NB4 (cell line): ENCODE data around the gene LENEP.

Experiments used
- DNase-seq: peaks from one replicate; pipeline ENCODE4 v3.0.0; 2010; ENCODE audit warnings: low read depth
- H3K4me3 ChIP-seq: one replicate; pipeline ENCODE4 v1.5.1; 2011; ENCODE audit warnings: mild to moderate bottlenecking, low read depth, low read length, moderate library complexity
- MAX ChIP-seq: IDR thresholded peaks from 2 replicates; pipeline ENCODE4 v1.6.1; 2011; ENCODE audit warnings: low read depth, low read length
- MYC ChIP-seq: IDR thresholded peaks from 2 replicates; pipeline ENCODE4 v1.6.1; 2011; ENCODE audit warnings: low read depth, low read length
- POLR2A ChIP-seq: IDR thresholded peaks from 2 replicates; pipeline ENCODE4 v1.6.1; 2011; ENCODE audit warnings: mild to moderate bottlenecking; ENCODE audit not compliant: insufficient read length; ENCODE audit errors: extremely low read depth
- TF ChIP-seq, protein P1 (sequence below): IDR thresholded peaks from one replicate; pipeline ENCODE4 v1.5.1; 2012; ENCODE audit warnings: low read depth, low read length

The LENEP gene

GRCh38 chr1:155015527-155016230, 22.3 kb downstream of the LENEP start:
- H3K4me3 ChIP-seq, result no peak overlapping the region
- no peak for TF ChIP-seq POLR2A
- TF ChIP-seq, protein P1, sequence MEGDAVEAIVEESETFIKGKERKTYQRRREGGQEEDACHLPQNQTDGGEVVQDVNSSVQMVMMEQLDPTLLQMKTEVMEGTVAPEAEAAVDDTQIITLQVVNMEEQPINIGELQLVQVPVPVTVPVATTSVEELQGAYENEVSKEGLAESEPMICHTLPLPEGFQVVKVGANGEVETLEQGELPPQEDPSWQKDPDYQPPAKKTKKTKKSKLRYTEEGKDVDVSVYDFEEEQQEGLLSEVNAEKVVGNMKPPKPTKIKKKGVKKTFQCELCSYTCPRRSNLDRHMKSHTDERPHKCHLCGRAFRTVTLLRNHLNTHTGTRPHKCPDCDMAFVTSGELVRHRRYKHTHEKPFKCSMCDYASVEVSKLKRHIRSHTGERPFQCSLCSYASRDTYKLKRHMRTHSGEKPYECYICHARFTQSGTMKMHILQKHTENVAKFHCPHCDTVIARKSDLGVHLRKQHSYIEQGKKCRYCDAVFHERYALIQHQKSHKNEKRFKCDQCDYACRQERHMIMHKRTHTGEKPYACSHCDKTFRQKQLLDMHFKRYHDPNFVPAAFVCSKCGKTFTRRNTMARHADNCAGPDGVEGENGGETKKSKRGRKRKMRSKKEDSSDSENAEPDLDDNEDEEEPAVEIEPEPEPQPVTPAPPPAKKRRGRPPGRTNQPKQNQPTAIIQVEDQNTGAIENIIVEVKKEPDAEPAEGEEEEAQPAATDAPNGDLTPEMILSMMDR, result no peak
- TF ChIP-seq MYC, result no peak
- no peak for TF ChIP-seq MAX
- no peak for DNase-seq

DNA sequence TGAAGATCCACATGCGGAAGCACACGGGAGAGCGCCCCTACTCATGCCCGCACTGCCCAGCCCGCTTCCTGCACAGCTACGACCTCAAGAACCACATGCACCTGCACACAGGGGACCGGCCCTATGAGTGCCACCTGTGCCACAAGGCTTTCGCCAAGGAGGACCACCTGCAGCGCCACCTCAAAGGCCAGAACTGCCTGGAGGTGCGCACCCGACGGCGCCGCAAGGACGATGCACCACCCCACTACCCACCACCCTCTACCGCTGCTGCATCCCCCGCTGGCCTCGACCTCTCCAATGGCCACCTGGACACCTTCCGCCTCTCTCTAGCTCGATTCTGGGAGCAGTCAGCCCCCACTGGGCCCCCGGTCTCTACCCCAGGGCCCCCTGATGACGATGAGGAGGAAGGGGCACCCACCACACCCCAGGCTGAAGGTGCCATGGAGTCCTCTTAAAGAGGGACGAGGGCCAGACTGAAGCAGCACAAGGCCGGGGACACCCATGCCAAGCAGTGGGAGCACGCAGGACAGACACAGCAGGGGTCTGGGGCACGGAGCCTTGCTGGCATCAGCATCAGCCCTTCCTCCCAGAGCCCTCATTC, 22.9 kb downstream of the LENEP start:
- peak; percentile 25 for DNase-seq

DNA sequence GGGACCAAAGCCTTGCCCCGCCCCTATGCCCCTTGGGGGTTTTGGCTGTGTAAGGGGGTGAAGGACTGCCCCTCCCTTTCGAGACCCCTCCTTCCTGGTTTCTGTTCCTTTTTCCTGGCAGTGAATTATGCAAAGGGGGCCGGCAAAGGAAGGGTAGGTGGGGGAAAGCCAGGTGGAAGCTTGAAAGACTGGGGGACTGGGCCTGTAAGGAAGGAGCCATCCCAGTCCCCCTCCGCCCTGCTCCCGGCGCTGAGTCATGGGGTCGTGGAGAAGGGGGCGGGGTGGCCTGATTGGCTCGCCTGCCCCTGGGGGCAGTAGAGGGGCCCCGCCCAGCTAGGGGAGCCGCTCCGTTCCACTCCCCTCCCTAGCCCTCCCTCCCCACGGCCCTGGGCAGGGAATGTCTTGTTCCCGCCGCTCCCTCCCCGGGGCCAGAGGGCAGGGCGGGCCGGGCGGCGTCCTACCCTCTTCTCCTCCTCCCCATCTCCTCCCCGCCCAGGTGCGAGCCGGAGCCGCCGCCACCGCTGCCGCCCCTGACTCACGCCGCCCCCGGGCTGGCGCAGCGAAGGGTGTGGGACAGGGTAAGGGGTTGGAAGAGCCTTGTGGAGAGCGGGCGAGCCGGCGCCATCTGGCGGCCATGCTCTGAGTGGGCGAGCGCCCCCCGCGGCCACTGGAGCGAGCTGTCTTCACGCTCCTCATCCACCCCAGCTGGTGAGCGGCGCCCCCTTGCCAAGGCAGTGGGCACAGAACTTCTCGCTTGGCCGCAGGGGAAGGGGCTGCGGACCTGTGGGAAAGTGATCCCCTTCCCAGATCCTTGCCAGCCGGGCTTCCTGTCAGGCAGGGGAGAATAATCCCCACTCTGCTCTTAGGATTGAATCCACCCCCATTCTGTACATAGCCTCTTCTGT, 23.9 kb downstream of the LENEP start:
- peak overlapping the region; percentile 46 for H3K4me3 ChIP-seq
- DNase-seq, result peak; percentile 95
- TF ChIP-seq MAX, result peak; percentile 65; the same call in 1 of the 2 replicates
- TF ChIP-seq, protein P1, result peak; percentile 99
- no peak for TF ChIP-seq MYC

More for the DNA sequence above, 22.9 kb downstream of the LENEP start:
- no peak for TF ChIP-seq MYC
- TF ChIP-seq, protein P1, result no peak
- no peak for TF ChIP-seq MAX
- no peak for TF ChIP-seq POLR2A
- H3K4me3 ChIP-seq, result no peak overlapping the region

DNA sequence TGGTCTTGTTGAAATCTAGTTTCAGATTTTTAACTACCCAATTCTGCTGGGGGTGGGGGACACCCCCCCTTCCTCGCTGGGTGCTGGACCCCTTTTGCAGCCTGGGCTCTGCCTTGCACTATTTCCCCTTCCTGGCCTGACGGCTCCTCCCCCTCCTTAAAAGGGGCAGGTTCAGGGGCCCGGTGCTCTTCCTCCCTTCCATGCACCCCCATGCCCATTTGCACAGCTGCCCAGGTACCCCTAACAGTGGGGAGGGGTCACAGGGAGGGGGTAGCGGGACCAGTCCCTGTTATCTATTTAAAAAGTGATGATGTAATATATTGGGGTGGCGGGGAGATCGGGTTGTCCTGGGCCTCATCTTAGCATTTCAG, 24.5 kb downstream of the LENEP start:
- TF ChIP-seq, protein P1, result no peak
- no peak for TF ChIP-seq MAX
- TF ChIP-seq POLR2A, result peak; percentile 15
- TF ChIP-seq MYC, result no peak
- peak overlapping the region; percentile 46 for H3K4me3 ChIP-seq
- no peak for DNase-seq

- no peak for TF ChIP-seq POLR2A
- TF ChIP-seq, protein P1, result no peak
- TF ChIP-seq MAX, result no peak
- TF ChIP-seq MYC, result no peak
- DNase-seq, result no peak
- H3K4me3 ChIP-seq, result no peak overlapping the region
Measured at GRCh38 chr1:155018617-155019348, 25.4 kb downstream of the LENEP start.
